Measurements from ENCODE around the gene KIAA1614.

KIAA1614 gene

DNA sequence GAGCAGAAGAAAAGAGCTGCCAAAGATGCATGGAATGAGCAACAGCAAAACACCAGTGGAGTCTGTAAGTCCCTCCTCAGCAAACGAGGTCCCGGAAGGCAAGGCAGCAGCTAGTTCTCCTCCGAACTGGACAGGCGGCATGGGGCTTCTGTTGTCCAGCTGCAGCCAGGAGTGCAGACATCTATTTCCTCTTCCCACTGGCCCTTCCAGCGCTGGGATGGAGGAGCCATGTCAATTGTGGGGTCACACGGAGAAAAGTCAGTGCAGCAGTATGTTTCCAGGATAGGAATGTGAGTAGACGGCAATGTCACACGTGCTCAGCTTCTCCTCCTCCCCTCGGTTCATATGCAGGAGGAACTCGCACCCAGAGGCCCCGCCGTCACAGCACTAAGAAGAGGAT, 63.5 kb downstream of the KIAA1614 start:
- TF ChIP-seq POLR2AphosphoS5 (IDR thresholded peaks at IDR 0.05; ENCODE audit: low read depth, low read length): no peak
- no peak for TF ChIP-seq FOXP2 (optimal IDR thresholded peaks at IDR 0.05; ENCODE audit: borderline replicate concordance, extremely low read depth, extremely low read length, insufficient read depth)
- no peak for TF ChIP-seq TAF1 (IDR thresholded peaks at IDR 0.05; ENCODE audit: borderline replicate concordance, insufficient read depth, low read length)
- TF ChIP-seq, protein P1, sequence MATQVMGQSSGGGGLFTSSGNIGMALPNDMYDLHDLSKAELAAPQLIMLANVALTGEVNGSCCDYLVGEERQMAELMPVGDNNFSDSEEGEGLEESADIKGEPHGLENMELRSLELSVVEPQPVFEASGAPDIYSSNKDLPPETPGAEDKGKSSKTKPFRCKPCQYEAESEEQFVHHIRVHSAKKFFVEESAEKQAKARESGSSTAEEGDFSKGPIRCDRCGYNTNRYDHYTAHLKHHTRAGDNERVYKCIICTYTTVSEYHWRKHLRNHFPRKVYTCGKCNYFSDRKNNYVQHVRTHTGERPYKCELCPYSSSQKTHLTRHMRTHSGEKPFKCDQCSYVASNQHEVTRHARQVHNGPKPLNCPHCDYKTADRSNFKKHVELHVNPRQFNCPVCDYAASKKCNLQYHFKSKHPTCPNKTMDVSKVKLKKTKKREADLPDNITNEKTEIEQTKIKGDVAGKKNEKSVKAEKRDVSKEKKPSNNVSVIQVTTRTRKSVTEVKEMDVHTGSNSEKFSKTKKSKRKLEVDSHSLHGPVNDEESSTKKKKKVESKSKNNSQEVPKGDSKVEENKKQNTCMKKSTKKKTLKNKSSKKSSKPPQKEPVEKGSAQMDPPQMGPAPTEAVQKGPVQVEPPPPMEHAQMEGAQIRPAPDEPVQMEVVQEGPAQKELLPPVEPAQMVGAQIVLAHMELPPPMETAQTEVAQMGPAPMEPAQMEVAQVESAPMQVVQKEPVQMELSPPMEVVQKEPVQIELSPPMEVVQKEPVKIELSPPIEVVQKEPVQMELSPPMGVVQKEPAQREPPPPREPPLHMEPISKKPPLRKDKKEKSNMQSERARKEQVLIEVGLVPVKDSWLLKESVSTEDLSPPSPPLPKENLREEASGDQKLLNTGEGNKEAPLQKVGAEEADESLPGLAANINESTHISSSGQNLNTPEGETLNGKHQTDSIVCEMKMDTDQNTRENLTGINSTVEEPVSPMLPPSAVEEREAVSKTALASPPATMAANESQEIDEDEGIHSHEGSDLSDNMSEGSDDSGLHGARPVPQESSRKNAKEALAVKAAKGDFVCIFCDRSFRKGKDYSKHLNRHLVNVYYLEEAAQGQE (IDR thresholded peaks at IDR 0.05; ENCODE audit: insufficient read depth in 1 of 2, low read depth in 2 of 2, low read length in 2 of 2): no peak
- no peak for TF ChIP-seq SIN3A (IDR thresholded peaks at IDR 0.05; ENCODE audit: borderline replicate concordance, insufficient read depth, low read length)

DNA sequence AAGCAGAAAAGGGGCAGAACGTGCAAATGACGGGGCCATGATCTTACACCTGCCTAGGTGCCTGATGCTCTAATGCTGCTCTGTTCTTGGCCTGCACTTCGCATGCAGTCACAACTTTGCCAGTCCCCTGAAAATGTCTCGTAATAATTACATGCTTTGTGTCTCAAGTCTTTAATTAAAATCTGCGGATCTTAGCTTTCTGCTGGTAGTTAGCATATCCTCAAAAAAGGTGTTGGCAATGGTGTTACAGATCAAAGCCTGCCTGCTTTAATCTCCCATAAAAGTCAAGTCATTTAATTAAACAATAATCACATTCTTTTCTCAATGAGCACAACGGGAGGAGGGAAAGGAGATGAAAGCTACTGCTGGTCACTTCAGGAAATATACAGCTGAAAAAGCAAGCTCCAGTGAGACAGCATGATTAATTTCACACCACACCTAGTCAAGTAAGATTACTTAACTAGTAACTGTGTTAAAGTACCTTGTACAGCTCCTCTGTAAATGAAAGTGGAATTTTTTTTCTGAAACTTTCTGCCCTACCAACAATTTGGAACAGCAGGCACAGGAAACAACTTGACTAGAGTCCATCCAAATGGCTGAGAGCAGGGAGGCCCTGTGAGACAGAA, 64.1 kb downstream of the KIAA1614 start:
- TF ChIP-seq, protein P1 (IDR thresholded peaks at IDR 0.05; ENCODE audit: insufficient read depth in 1 of 2, low read depth in 2 of 2, low read length in 2 of 2): no peak
- TF ChIP-seq POLR2AphosphoS5 (IDR thresholded peaks at IDR 0.05; ENCODE audit: low read depth, low read length): no peak
- no peak for TF ChIP-seq TAF1 (IDR thresholded peaks at IDR 0.05; ENCODE audit: borderline replicate concordance, insufficient read depth, low read length)
- no peak for TF ChIP-seq FOXP2 (optimal IDR thresholded peaks at IDR 0.05; ENCODE audit: borderline replicate concordance, extremely low read depth, extremely low read length, insufficient read depth)
- no peak for TF ChIP-seq SIN3A (IDR thresholded peaks at IDR 0.05; ENCODE audit: borderline replicate concordance, insufficient read depth, low read length)

GRCh38 chr1:180981596-180982387, 69.1 kb downstream of the KIAA1614 start:
- TF ChIP-seq POLR2AphosphoS5 (IDR thresholded peaks at IDR 0.05; ENCODE audit: low read depth, low read length): no peak
- no peak for TF ChIP-seq FOXP2 (optimal IDR thresholded peaks at IDR 0.05; ENCODE audit: borderline replicate concordance, extremely low read depth, extremely low read length, insufficient read depth)
- TF ChIP-seq SIN3A (IDR thresholded peaks at IDR 0.05; ENCODE audit: borderline replicate concordance, insufficient read depth, low read length): no peak
- no peak for TF ChIP-seq TAF1 (IDR thresholded peaks at IDR 0.05; ENCODE audit: borderline replicate concordance, insufficient read depth, low read length)
- TF ChIP-seq, protein P1 (IDR thresholded peaks at IDR 0.05; ENCODE audit: insufficient read depth in 1 of 2, low read depth in 2 of 2, low read length in 2 of 2): no peak

- TF ChIP-seq POLR2AphosphoS5 (IDR thresholded peaks at IDR 0.05; ENCODE audit: low read depth, low read length) (no peak), SIN3A (IDR thresholded peaks at IDR 0.05; ENCODE audit: borderline replicate concordance, insufficient read depth, low read length) (no peak), FOXP2 (optimal IDR thresholded peaks at IDR 0.05; ENCODE audit: borderline replicate concordance, extremely low read depth, extremely low read length, insufficient read depth) (no peak), TAF1 (IDR thresholded peaks at IDR 0.05; ENCODE audit: borderline replicate concordance, insufficient read depth, low read length) (no peak)
- TF ChIP-seq, protein P1 (IDR thresholded peaks at IDR 0.05; ENCODE audit: insufficient read depth in 1 of 2, low read depth in 2 of 2, low read length in 2 of 2): no peak
Measured at GRCh38 chr1:180982422-180982821, 69.7 kb downstream of the KIAA1614 start.

Measured in PFSK-1 (cell line).